Retinal pigment epithelial cell (primary cell): ENCODE data around the gene PDK2.
"Not testable (repeated sequence)": the region's sequence is repeated elsewhere in the genome, so short reads cannot be mapped to it uniquely, and the experiment has no call there.

Experiments
- DNase-seq: peaks from one replicate; pipeline ENCODE4 v3.0.0-alpha.2; 2010; ENCODE audit warnings: low read depth
- H3K4me3 ChIP-seq: 2 replicates; pipeline ENCODE4 v1.5.1; 2011; ENCODE audit warnings: mild to moderate bottlenecking, low read length, control low read depth, moderate library complexity
- CTCF ChIP-seq: conservative IDR thresholded peaks from 2 replicates; pipeline ENCODE4 v1.5.1; 2011; ENCODE audit warnings: low read depth, low read length, control low read depth, inconsistent platforms

The PDK2 gene

GRCh38 chr17:50057521-50057991 lies 37.6 kb upstream of the PDK2 start:
- TF ChIP-seq CTCF, result no peak
- H3K4me3 ChIP-seq, result peak overlapping the region; percentile 94
- DNase-seq, result no peak

GRCh38 chr17:50058296-50058953 lies 36.7 kb upstream of the PDK2 start:
- no peak for TF ChIP-seq CTCF
- no peak for DNase-seq
- H3K4me3 ChIP-seq, result peak overlapping the region; percentile 94

- peak overlapping the region; percentile 94 for H3K4me3 ChIP-seq
- DNase-seq, result no peak
- TF ChIP-seq CTCF, result no peak
Observed at GRCh38 chr17:50059256-50059655, 35.9 kb upstream of the PDK2 start.

GRCh38 chr17:50059759-50060273 lies 35.3 kb upstream of the PDK2 start:
- peak overlapping the region; percentile 94 for H3K4me3 ChIP-seq
- DNase-seq, result no peak
- TF ChIP-seq CTCF, result no peak

- no peak for DNase-seq
- peak overlapping the region; percentile 94 for H3K4me3 ChIP-seq
- TF ChIP-seq CTCF, result no peak
Observed at GRCh38 chr17:50060951-50061712, 34.0 kb upstream of the PDK2 start.

- H3K4me3 ChIP-seq, result peak overlapping the region; percentile 17
- not testable (repeated sequence) for DNase-seq
Observed at GRCh38 chr17:50061713-50062045, 33.5 kb upstream of the PDK2 start.

GRCh38 chr17:50062293-50063243 lies 32.6 kb upstream of the PDK2 start:
- no peak overlapping the region for H3K4me3 ChIP-seq
- no peak for TF ChIP-seq CTCF
- DNase-seq, result peak; percentile 89
